ENCODE data around the gene TNS3.

DNA sequence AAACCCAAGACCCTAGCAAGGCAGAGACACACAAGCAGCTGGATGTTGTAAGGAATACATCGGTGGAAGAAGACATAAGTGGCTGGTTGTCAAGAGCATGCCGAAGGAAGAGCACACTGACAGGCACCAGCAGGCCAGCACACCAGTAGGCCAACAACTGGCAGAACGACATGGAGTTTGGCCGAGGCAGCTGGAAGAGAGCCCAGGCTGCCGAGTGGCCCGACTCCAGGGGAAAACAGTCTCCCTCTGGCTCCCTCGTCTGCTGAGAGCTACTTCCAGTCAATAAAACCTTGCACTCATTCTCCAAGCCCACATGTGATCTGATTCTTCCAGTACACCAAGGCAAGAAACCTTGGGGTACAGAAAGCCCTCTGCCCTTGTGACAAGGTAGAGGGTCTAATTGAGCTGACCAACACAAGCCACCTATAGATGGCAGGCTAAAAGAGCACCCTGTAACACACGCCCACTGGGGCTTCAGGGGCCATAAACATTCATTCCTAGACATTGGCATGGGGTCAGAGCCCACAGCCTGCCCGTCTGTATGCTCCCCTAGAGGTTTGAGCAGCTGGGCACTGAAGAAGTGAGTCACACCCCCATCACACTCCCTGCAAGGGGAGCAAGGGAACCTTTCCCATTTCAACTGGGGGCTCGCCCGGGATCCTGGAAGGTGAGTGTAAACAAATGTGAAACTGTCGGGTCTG is 14.7 kb upstream of the TNS3 start:
- TF ChIP-seq POLR2A (IDR thresholded peaks at IDR 0.05; ENCODE audit: low read length): no peak
- TF ChIP-seq GATA1 (IDR thresholded peaks at IDR 0.05; ENCODE audit: low read depth, low read length): no peak
